Keratinocyte (primary cell): ENCODE measurements around the gene CCDC28B. TPM values are rescaled to one million over a fixed set of nuclear protein-coding genes. Genes with fewer than 3 reads are reported as not detected.

ENCODE experiments used
- DNase-seq: peaks from one replicate; pipeline ENCODE4 v3.0.0-alpha.2; 2011; ENCODE audit warnings: low read depth, missing footprints, low spot score
- FAIRE-seq: peaks from 2 replicates; lab custom pipeline; 2011; peaks lifted over from hg19 to GRCh38; lab: Jason Lieb, UNC
- H2AFZ ChIP-seq: 2 replicates; pipeline ENCODE4 v1.6.0; 2012; ENCODE audit warnings: low read length, control low read depth, inconsistent platforms; ENCODE audit not compliant: control insufficient read depth
- H3K27ac ChIP-seq: 2 replicates; pipeline ENCODE4 v1.5.1; 2011; ENCODE audit warnings: low read length; ENCODE audit not compliant: control insufficient read depth, insufficient read depth
- H3K27me3 ChIP-seq: 3 replicates; pipeline ENCODE4 v1.6.0; 2011; ENCODE audit warnings: low read length; ENCODE audit not compliant: control insufficient read depth, insufficient read depth; ENCODE audit errors: extremely low read depth
- H3K36me3 ChIP-seq, 2 experiments: 2 replicates in 1 of 2; 3 replicates in 1 of 2; pipeline ENCODE4 v1.5.1; 2011; ENCODE audit warnings: low read length in 2 of 2, mild to moderate bottlenecking in 1 of 2; ENCODE audit not compliant: control insufficient read depth in 2 of 2, insufficient read depth in 2 of 2; ENCODE audit errors: extremely low read depth in 1 of 2
- H3K4me1 ChIP-seq: 3 replicates; pipeline ENCODE4 v1.5.1; 2011; ENCODE audit warnings: low read length; ENCODE audit not compliant: control insufficient read depth, insufficient read depth; ENCODE audit errors: extremely low read depth
- H3K4me2 ChIP-seq: 3 replicates; pipeline ENCODE4 v1.6.0; 2011; ENCODE audit warnings: low read depth, low read length; ENCODE audit not compliant: control insufficient read depth, insufficient read depth; ENCODE audit errors: extremely low read depth
- H3K4me3 ChIP-seq, 3 experiments: fragments of 200-600 bp in 1 of 3; sonication (generic) in 1 of 3; 2 replicates in 2 of 3; 3 replicates in 1 of 3; pipeline ENCODE4 v1.5.1; 2011 to 2016; ENCODE audit warnings: low read length in 3 of 3, mild to moderate bottlenecking in 3 of 3, control low read depth in 2 of 3, inconsistent platforms in 1 of 3, low read depth in 1 of 3, mixed read lengths in 1 of 3, mixed run types in 1 of 3, moderate library complexity in 1 of 3; ENCODE audit not compliant: control insufficient read depth in 2 of 3, insufficient read depth in 2 of 3; ENCODE audit errors: extremely low read depth in 1 of 3
- H3K79me2 ChIP-seq: 2 replicates; pipeline ENCODE4 v1.6.0; 2012; ENCODE audit warnings: low read length; ENCODE audit not compliant: control insufficient read depth, insufficient read depth
- H3K9ac ChIP-seq: 3 replicates; pipeline ENCODE4 v1.6.0; 2011; ENCODE audit warnings: low read length; ENCODE audit not compliant: control insufficient read depth, insufficient read depth; ENCODE audit errors: extremely low read depth
- H3K9me1 ChIP-seq: 3 replicates; pipeline ENCODE4 v1.6.0; 2011; ENCODE audit warnings: low read length; ENCODE audit not compliant: control insufficient read depth, insufficient read depth; ENCODE audit errors: extremely low read depth
- H3K9me3 ChIP-seq: 2 replicates; pipeline ENCODE4 v1.5.1; 2012; ENCODE audit warnings: low read depth, low read length; ENCODE audit not compliant: control insufficient read depth
- H4K20me1 ChIP-seq: 3 replicates; pipeline ENCODE4 v1.6.0; 2011; ENCODE audit warnings: low read length; ENCODE audit not compliant: control insufficient read depth, insufficient read depth; ENCODE audit errors: extremely low read depth
- CTCF ChIP-seq, 3 experiments: IDR thresholded peaks in 1 of 3; conservative IDR thresholded peaks in 1 of 3; optimal IDR thresholded peaks in 1 of 3; 2 replicates in 2 of 3; 3 replicates in 1 of 3; pipeline versions ENCODE3 to v1.5.1; 2011; ENCODE audit warnings: low read length in 3 of 3, mild to moderate bottlenecking in 3 of 3, moderate library complexity in 2 of 3, control low read depth in 1 of 3, inconsistent platforms in 1 of 3; ENCODE audit not compliant: insufficient read depth in 2 of 3; ENCODE audit errors: extremely low read depth in 1 of 3
- EZH2 ChIP-seq: IDR thresholded peaks from one replicate; pipeline ENCODE4 v1.6.1; 2012; ENCODE audit warnings: inconsistent platforms, mild to moderate bottlenecking, low read length, moderate library complexity
- dilution Hi-C: fragments of 300-500 bp; cut with MboI; formaldehyde crosslinking; loops from one replicate; pipeline ENCODE4 v1.7.0; 2020; ENCODE audit warnings: low sequenced_read_pairs; ENCODE audit not compliant: extremely low pct_ligation_motif_present
- polyA plus RNA-seq, 5 experiments: library from polyadenylated mRNA; depleted of rRNA in 3 of 5; stranded (reverse) in 3 of 5; stranded (forward) in 1 of 5; unstranded in 1 of 5; fragments of >200 nt; gene quantifications; 1 replicate in 1 of 5; 2 replicates in 3 of 5; 3 replicates in 1 of 5; pipeline versions ENCODE4 v1.2.1 to v1.2.3, GENCODE V29; 2011 to 2012; ENCODE audit warnings: missing spikeins in 2 of 5, low read depth in 1 of 5, low replicate concordance in 1 of 5

CCDC28B gene
- polyA plus RNA-seq, 1 donor (not counting 4 experiments of a cell fraction or from before 2014, with no cell fraction given) = 3.6 TPM

- Histone ChIP-seq H3K4me2 (no peak overlapping the region), H2AFZ (no peak overlapping the region), H4K20me1 (no peaks in the 10 kb centered on the region), H3K9me1 (peaks cover 2% of the 10 kb centered on the region), H3K4me1 (peaks cover 12% of the 10 kb centered on the region), H3K9me3 (no peaks in the 10 kb centered on the region), H3K79me2 (no peaks in the 10 kb centered on the region), H3K4me3 (no peak overlapping the region), H3K27me3 (no peaks in the 10 kb centered on the region), H3K9ac (no peak overlapping the region), H3K36me3 (no peaks in the 10 kb centered on the region), H3K27ac (no peak overlapping the region)
- no peak for TF ChIP-seq CTCF (optimal IDR thresholded peaks at IDR 0.05 in 1 of 3, IDR thresholded peaks at IDR 0.05 in 1 of 3, conservative IDR thresholded peaks at IDR 0.05 in 1 of 3; ENCODE audit: extremely low read depth in 1 of 3, insufficient read depth in 2 of 3, low read length in 3 of 3)
- FAIRE-seq (no peak), DNase-seq (no peak)
- dilution Hi-C loops = no loop called here
Measured at GRCh38 chr1:32242341-32242851, 42.0 kb downstream of the CCDC28B start.

GRCh38 chr1:32246888-32247273, 46.5 kb downstream of the CCDC28B start, which contains the start of gene FAM167B:
Gene FAM167B, plus strand, starts transcription at chr1:32247222. Its CDS starts 200 bp downstream, at chr1:32247422.
- no peaks in the 10 kb centered on the region for H4K20me1 ChIP-seq
- H3K9me1 ChIP-seq = no peaks in the 10 kb centered on the region
- TF ChIP-seq EZH2 (no peak), CTCF (optimal IDR thresholded peaks at IDR 0.05 in 1 of 3, IDR thresholded peaks at IDR 0.05 in 1 of 3, conservative IDR thresholded peaks at IDR 0.05 in 1 of 3; ENCODE audit: extremely low read depth in 1 of 3, insufficient read depth in 2 of 3, low read length in 3 of 3) (no peak)
- H3K4me1 ChIP-seq = peaks cover 17% of the 10 kb centered on the region
- H2AFZ ChIP-seq = peak within 1 kb of the TSS; percentile 47
- H3K9ac ChIP-seq = no peak within 1 kb of the TSS
- no peak within 1 kb of the TSS for H3K27ac ChIP-seq
- H3K9me3 ChIP-seq = no peaks in the 10 kb centered on the region
- FAIRE-seq = no peak
- no peaks in the 10 kb centered on the region for H3K27me3 ChIP-seq
- H3K4me2 ChIP-seq = peak within 1 kb of the TSS; percentile 60
- H3K36me3 ChIP-seq = no peaks in the 10 kb centered on the region
- no peak for DNase-seq
- H3K79me2 ChIP-seq = no peaks in the 10 kb centered on the region
- no peak within 1 kb of the TSS for H3K4me3 ChIP-seq
- dilution Hi-C loops = no loop called here
